HCT116 (cell line): ENCODE results near the gene GPR151. TPM values are rescaled to one million over a fixed set of nuclear protein-coding genes. Genes with fewer than 3 reads are reported as not detected.

Experiments used
- ATAC-seq: fragments of 200-7000 bp; cut with Tn5 transposase; 2 replicates; pipeline ENCODE4 v1.9.1; 2020; ENCODE audit warnings: mild to moderate bottlenecking, moderate library complexity
- BruUV-seq: library from RNA; stranded (reverse); fragments of 400-500 nt; replicated peaks from 2 replicates; lab custom pipeline; 2021; lab: Mats Ljungman, UMichigan
- CTCF ChIA-PET: fragments of 300-600 bp; sonication (Branson Sonifier 250); formaldehyde crosslinking; loops from one replicate; lab custom pipeline; 2021; ENCODE audit warnings: antibody characterized with exemption; lab: Charles Lee
- POLR2A ChIA-PET: fragments of 300-600, 350-600 bp; sonication (Branson Sonifier 250); formaldehyde crosslinking; loops from one replicate; lab custom pipeline; 2021; ENCODE audit warnings: antibody characterized with exemption; lab: Charles Lee
- RAD21 ChIA-PET, 2 experiments: fragments of 300-600 bp; sonication (Branson Sonifier 250); formaldehyde crosslinking; loops; one replicate each; lab custom pipeline; 2023; ENCODE audit warnings: low total read pairs in 2 of 2; ENCODE audit not compliant: uncharacterized antibody in 2 of 2, unreplicated experiment in 2 of 2, low non-redundant PET in 1 of 2; lab: Charles Lee
- DNase-seq: peaks from one replicate; pipeline ENCODE4 v3.0.0-alpha.2; 2010; ENCODE audit warnings: low read depth, low spot score
- H2AFZ ChIP-seq: fragments of 200-600 bp; shearing (Covaris generic), sonication (generic); 2 replicates; pipeline ENCODE4 v1.6.1; 2017; ENCODE audit warnings: low read depth, mixed run types, mixed read lengths, antibody characterized with exemption, low read length; ENCODE audit not compliant: poor library complexity, severe bottlenecking
- H3K27ac ChIP-seq: 2 replicates; pipeline ENCODE4 v1.5.1; 2012; ENCODE audit warnings: low read depth, low read length
- H3K27me3 ChIP-seq: fragments of 200-600 bp; sonication (generic); 2 replicates; pipeline ENCODE4 v1.6.1; 2016; ENCODE audit warnings: mixed run types, low read length, mixed read lengths; ENCODE audit not compliant: insufficient read depth
- H3K36me3 ChIP-seq, 2 experiments: fragments of 200-500 bp in 1 of 2; fragments of 200-600 bp in 1 of 2; sonication (Bioruptor generic) in 1 of 2; sonication (generic) in 1 of 2; 2 replicates each; pipeline versions ENCODE4 v1.5.1 to v1.6.1; 2014 to 2016; ENCODE audit warnings: low read length in 2 of 2, inconsistent platforms in 1 of 2, mixed read lengths in 1 of 2, mixed run types in 1 of 2; ENCODE audit not compliant: insufficient read depth in 2 of 2, control insufficient read depth in 1 of 2
- H3K4me1 ChIP-seq, 2 experiments: fragments of 200-600 bp in 1 of 2; sonication (generic) in 1 of 2; 2 replicates each; pipeline versions ENCODE4 v1.5.1 to v1.6.1; 2012 to 2017; ENCODE audit warnings: low read length in 2 of 2, inconsistent platforms in 1 of 2, mild to moderate bottlenecking in 1 of 2, mixed read lengths in 1 of 2, mixed run types in 1 of 2, moderate library complexity in 1 of 2; ENCODE audit not compliant: insufficient read depth in 2 of 2, control insufficient read depth in 1 of 2
- H3K4me2 ChIP-seq: fragments of 200-600 bp; sonication (generic); 2 replicates; pipeline ENCODE4 v1.6.1; 2017; ENCODE audit warnings: mixed run types, low read length, mixed read lengths
- H3K4me3 ChIP-seq, 2 experiments: fragments of 200-600 bp in 1 of 2; sonication (generic) in 1 of 2; replicated peaks in 1 of 2; 2 replicates each; pipeline ENCODE4 v1.5.1; 2011 to 2016; ENCODE audit warnings: low read length in 2 of 2, control low read depth in 1 of 2, low read depth in 1 of 2, mild to moderate bottlenecking in 1 of 2, mixed read lengths in 1 of 2, mixed run types in 1 of 2
- H3K79me2 ChIP-seq: fragments of 200-600 bp; sonication (generic); 2 replicates; pipeline ENCODE4 v1.6.1; 2017; ENCODE audit warnings: mild to moderate bottlenecking, mixed run types, low read length, moderate library complexity, mixed read lengths; ENCODE audit not compliant: insufficient read depth
- H3K9ac ChIP-seq: fragments of 200-600 bp; sonication (generic); 2 replicates; pipeline ENCODE4 v1.6.1; 2016; ENCODE audit warnings: low read length, mixed read lengths
- H3K9me2 ChIP-seq: fragments of 200-600 bp; sonication (generic), shearing (Covaris generic); 2 replicates; pipeline ENCODE4 v1.6.1; 2017; ENCODE audit warnings: mixed run types, mild to moderate bottlenecking, moderate library complexity; ENCODE audit not compliant: insufficient read depth
- H3K9me3 ChIP-seq, 2 experiments: fragments of 200-500 bp in 1 of 2; fragments of 200-600 bp in 1 of 2; sonication (Bioruptor generic) in 1 of 2; sonication (generic) in 1 of 2; 2 replicates each; pipeline ENCODE4 v1.6.1; 2014 to 2017; ENCODE audit warnings: low read length in 2 of 2, mixed read lengths in 2 of 2, inconsistent platforms in 1 of 2, low read depth in 1 of 2, mild to moderate bottlenecking in 1 of 2, mixed run types in 1 of 2, moderate library complexity in 1 of 2; ENCODE audit not compliant: control insufficient read depth in 1 of 2, insufficient read depth in 1 of 2
- H4K20me1 ChIP-seq: fragments of 200-600 bp; sonication (generic), shearing (Covaris generic); 2 replicates; pipeline ENCODE4 v1.6.1; 2017; ENCODE audit warnings: mixed run types, mild to moderate bottlenecking, moderate library complexity; ENCODE audit not compliant: insufficient read depth
- ATF3 ChIP-seq: IDR thresholded peaks from 2 replicates; pipeline ENCODE4 v1.6.1; 2012
- EZH2 ChIP-seq: fragments of 200-600 bp; sonication (generic); IDR thresholded peaks from 2 replicates; pipeline ENCODE4 v1.6.1; 2017; ENCODE audit warnings: antibody characterized with exemption, mixed run types
- MAX ChIP-seq: IDR thresholded peaks from 2 replicates; pipeline ENCODE4 v1.6.1; 2012
- POLR2A ChIP-seq: IDR thresholded peaks from 2 replicates; pipeline ENCODE4 v1.7.0; 2011; ENCODE audit warnings: borderline replicate concordance; ENCODE audit not compliant: insufficient read depth, insufficient read length; ENCODE audit errors: extremely low read depth
- REST ChIP-seq: IDR thresholded peaks from 2 replicates; pipeline ENCODE4 v1.6.1; 2012; ENCODE audit warnings: low read depth
- SIN3A ChIP-seq: IDR thresholded peaks from 2 replicates; pipeline ENCODE4 v1.6.1; 2012; ENCODE audit warnings: low read depth
- SRF ChIP-seq: IDR thresholded peaks from 2 replicates; pipeline ENCODE4 v1.6.1; 2012; ENCODE audit warnings: low read depth
- ZNF274 ChIP-seq: fragments of 200-500 bp; sonication (Bioruptor generic); IDR thresholded peaks from 2 replicates; pipeline ENCODE4 v1.6.1; 2014; ENCODE audit warnings: mild to moderate bottlenecking, low read depth, low read length, inconsistent platforms
- intact Hi-C: fragments of 100-400 bp; cut with micrococcal nuclease; formaldehyde crosslinking; loops from 2 replicates; pipeline ENCODE4 v1.10.0; 2022
- total RNA-seq: library from RNA; stranded (reverse); gene quantifications from one replicate; pipeline ENCODE4 v1.2.1, GENCODE V29; 2021; ENCODE audit not compliant: unreplicated experiment

GPR151 gene
- total RNA-seq, 1 experiment from 2014 or later, result not detected

- H4K20me1 ChIP-seq, result no peaks in the 10 kb centered on the region
- no peaks in the 10 kb centered on the region for H3K79me2 ChIP-seq
- ChIA-PET CTCF (interaction anchor here (1.3 to 1.4 kb wide), 2 partner anchors 427 to 651 kb away, joined by 4 to 9 read pairs; no protein-coding TSS in a partner anchor), POLR2A (no interaction called here), RAD21 (no interaction called here)
- H3K9ac ChIP-seq, result no peak overlapping the region
- H3K9me3 ChIP-seq, result no peaks in the 10 kb centered on the region
- DNase-seq (no peak), ATAC-seq (no peak)
- H3K36me3 ChIP-seq, result no peaks in the 10 kb centered on the region
- BruUV-seq, result no TSS peak
- H3K27ac ChIP-seq, result no peak overlapping the region
- no peak overlapping the region for H2AFZ ChIP-seq
- no peak overlapping the region for H3K4me2 ChIP-seq
- peaks cover 0 to 1% of the 10 kb centered on the region in 2 experiments; a peak in 2 of 4 replicates for H3K4me1 ChIP-seq
- TF ChIP-seq POLR2A, result no peak
- no peak for TF ChIP-seq MAX
- TF ChIP-seq EZH2, result no peak
- TF ChIP-seq ATF3, result no peak
- no peak for TF ChIP-seq ZNF274
- TF ChIP-seq SIN3A, result no peak
- no peak for TF ChIP-seq REST
- TF ChIP-seq SRF, result no peak
- no peaks in the 10 kb centered on the region for H3K9me2 ChIP-seq
- no peaks in the 10 kb centered on the region for H3K27me3 ChIP-seq
- intact Hi-C loops, result no loop called here
- no peak overlapping the region for H3K4me3 ChIP-seq
Observed at GRCh38 chr5:146538432-146538831, 22.4 kb upstream of the GPR151 start.
